Endometrial microvascular endothelial cells (primary cell): ENCODE measurements around the gene NCAPG2. TPM values are rescaled to one million over a fixed set of nuclear protein-coding genes. Genes with fewer than 3 reads are reported as not detected.
"Not testable (repeated sequence)": the region's sequence is repeated elsewhere in the genome, so short reads cannot be mapped to it uniquely, and the experiment has no call there.

ENCODE experiments used
- in situ Hi-C: cut with HindIII; loops from 2 replicates; pipeline ENCODE4 v1.10.0; 2017; ENCODE audit warnings: low sequenced_read_pairs, low pct_unique_long_range_greater_than_20kb; ENCODE audit errors: inconsistent ontology term
- total RNA-seq: library from RNA; depleted of rRNA; stranded (reverse); fragments of >200 nt; gene quantifications from one replicate; pipeline ENCODE4 v1.2.3, GENCODE V29; 2015; ENCODE audit errors: inconsistent ontology term

The NCAPG2 gene
- total RNA-seq, 1 donor from 2014 or later = 42.8 TPM

- in situ Hi-C loops = no loop called here
Measured at GRCh38 chr7:158685693-158686092, 18.9 kb downstream of the NCAPG2 start.

DNA sequence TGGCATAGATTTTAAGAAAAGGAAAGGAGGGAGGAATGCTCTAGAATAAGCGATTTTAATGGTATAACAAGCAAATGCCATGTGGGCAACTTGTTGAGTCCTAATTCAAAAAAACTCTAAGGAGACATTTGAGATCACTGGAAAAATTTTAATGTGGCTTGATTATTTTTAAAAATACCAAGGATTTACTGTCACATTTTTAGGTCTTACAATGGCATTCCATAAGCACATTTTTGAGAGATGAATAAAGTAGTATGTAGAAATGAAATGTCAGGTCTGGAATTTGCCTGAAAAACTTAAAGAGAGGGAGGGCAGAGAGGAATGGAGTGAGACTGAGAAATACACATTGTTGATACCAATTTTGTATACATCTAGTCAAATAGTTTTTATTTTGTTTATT lies 20.3 kb downstream of the NCAPG2 start:
- in situ Hi-C loops = no loop called here

DNA sequence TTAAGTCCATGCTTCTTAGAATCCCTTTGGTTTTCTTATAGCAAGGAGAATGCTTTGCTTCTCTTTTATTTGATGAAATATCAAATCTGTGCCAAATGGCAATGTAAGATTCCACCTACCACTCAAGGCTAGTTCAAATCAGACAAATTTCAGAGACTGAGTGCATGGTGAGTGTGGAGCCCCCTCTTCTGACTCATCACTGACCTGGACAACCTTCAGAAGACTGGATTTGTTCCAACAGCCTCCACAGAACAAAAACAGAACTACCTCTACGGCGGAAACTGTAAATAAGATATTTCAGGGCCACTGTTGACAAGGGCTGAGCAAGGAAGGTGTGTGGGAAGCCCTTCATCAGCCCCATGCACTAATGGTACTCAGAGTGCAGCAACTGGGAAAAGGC lies 21.1 kb downstream of the NCAPG2 start:
- in situ Hi-C loops = no loop called here

DNA sequence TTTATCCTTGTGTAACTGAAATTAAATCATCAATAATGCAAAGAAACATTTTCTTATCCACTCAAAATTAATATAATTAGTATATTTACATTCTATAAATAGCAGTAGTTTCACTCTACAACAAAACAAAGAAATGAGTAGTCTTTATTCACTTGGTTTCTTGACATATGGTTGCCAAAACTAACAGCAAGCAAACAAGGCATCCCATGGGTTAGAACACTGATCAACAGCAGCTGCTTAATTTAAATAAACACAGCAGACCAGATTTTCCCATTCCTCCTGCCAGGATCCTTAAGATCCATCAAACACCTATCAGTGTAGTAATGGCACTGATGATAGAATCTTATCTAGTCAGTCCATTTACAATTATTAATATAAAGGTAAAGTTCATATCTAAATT lies 22.1 kb downstream of the NCAPG2 start:
- in situ Hi-C loops = no loop called here

DNA sequence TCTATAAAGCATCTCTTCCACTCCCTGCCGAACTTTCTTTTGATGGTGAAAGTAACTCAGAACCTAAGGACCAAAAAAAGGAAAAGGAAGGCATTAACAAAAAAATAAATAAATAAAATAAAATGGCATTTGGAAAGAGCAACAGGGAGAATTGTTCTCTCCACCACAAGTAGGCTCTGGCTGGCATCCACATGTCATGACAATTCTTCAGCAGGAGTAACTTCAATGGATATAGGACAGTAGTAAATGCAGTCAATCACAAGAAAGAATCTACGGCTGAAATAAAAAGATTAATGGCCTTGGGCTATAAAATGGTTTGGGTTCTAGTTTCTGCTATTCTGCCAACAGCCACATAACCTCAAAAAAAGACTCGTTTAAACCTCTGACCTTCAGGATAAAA lies 23.9 kb downstream of the NCAPG2 start:
- in situ Hi-C loops = no loop called here

DNA sequence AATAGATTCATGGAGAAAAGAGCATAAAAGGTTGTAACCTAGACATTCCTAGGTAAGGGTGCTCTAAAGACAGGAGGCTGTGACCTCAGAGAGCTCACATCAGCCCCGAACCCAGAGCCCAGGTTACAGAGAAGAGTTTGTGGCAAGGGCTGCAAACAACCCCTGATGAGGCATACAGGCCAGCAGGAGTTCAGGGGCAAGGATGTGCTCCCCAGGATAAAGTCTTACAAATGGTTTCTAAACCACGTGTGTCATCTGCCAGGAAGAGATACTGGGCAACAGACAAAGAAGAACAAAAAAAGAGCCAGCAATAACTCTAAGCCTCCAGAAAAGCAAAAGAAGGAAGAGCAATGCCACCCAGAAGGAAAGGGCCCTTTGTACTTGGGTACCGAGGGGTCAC lies 27.7 kb downstream of the NCAPG2 start:
- in situ Hi-C loops = no loop called here

DNA sequence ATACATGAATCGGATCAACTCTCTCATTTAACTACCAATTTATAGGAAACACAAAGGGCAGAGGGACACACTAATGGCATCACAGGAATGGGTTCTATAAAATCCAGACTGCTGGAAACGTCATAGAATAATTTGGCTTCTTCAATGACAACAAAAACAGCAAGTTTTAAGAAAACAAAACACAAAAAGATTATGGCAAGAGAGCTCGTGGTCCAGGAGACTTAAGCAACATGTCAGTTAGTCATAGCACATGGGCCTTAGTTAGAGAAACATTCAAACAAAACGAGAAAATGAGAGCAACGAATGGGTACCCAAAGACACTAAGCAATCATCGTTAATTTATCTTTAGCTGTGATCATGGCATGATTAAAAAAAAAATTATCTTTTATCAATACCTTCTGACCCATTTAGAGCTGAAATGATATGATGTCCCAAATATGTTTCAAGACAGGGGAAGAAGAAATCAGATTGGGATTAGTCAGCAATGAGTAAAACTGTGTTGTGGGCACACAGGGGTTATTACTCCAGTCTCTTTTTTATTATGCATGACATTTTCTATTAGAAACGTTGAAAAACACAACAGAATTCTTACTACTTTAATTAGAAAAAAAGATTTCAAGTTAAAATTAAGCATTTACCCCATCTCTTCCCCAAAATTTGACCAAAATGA lies 28.3 kb downstream of the NCAPG2 start:
- in situ Hi-C loops = no loop called here

- in situ Hi-C loops = no loop called here
Measured at GRCh38 chr7:158672975-158673374, 31.6 kb downstream of the NCAPG2 start.

DNA sequence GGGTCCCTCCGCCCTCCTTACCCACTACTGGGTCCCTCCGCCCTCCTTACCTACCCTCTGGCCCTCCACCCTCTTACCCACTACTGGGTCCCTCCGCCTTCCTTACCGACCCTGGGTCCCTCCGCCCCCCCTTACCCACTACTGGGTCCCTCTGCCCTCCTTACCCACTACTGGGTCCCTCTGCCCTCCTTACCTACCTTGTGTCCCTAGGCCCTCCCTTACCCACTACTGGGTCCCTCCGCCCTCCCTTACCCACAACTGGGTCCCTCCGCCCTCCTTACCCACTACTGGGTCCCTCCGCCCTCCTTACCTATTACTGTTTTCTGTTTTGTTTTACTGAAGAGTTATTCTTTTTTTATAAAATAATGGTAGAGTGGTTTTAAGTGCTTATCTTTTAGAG lies 36.5 kb downstream of the NCAPG2 start:
- in situ Hi-C loops = not testable (repeated sequence)

DNA sequence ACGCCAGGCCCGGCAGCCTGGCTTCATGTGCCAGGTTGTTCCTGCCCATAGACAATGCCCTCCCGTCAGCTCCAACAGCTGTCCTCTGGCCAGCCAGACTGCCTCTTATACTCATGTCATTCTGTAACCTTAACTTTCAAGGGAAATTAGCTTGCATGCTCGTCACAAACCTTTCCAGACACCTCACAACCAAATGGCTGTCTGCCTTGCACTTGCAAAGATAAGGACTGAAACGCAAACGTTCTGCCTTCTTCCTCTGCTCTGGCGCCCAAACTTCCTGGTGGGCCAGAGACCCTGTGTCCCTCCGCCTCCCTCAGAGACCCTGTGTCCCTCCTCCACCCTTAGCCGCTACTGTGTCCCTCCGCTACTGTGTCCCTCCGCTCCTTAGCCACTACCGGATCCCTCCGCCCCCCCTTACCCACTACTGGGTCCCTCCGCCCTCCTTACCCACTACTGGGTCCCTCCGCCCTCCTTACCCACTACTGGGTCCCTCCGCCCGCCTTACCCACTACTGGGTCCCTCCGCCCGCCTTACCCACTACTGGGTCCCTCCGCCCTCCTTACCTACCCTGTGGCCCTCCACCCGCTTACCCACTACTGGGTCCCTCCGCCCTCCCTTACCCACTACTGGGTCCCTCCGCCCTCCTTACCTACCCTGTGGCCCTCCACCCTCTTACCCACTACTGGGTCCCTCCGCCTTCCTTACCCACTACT lies 37.5 kb downstream of the NCAPG2 start:
- in situ Hi-C loops = not testable (repeated sequence)

DNA sequence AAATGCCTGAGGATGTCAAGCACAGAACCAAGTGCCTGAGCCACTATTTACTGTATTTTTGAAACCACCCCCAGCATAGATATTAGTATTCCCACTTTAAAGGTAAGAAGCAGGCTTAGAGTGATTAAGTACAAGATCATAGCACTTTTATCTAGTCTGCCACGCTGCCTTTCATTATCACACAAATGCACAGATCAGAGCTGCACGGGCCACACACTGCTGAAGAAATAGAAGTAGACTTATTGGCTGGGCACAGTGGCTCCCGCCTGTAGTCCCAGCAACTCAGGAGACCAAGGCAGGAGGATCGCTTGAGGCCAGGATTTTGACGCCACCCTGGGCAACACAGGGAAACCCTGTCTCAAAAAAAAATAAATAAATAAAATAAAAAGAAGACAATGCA lies 38.2 kb downstream of the NCAPG2 start:
- in situ Hi-C loops = no loop called here

GRCh38 chr7:158664406-158664805 lies 40.2 kb downstream of the NCAPG2 start:
- in situ Hi-C loops = no loop called here

DNA sequence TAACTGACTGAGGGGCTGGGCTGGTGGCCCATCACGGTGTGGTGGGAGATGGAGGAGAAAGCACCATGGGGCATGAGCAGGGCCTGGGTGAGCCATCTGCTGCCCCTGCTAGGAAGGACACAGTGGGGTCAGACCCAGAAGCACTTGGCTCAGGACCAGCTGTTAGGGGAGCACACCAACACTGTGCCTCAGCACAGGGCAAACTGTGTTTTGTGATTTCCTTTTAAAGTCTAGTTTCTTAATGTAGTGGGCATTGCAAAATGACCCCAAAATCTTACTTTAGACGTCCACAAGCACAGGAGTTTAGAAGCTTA lies 41.2 kb downstream of the NCAPG2 start:
- in situ Hi-C loops = no loop called here

DNA sequence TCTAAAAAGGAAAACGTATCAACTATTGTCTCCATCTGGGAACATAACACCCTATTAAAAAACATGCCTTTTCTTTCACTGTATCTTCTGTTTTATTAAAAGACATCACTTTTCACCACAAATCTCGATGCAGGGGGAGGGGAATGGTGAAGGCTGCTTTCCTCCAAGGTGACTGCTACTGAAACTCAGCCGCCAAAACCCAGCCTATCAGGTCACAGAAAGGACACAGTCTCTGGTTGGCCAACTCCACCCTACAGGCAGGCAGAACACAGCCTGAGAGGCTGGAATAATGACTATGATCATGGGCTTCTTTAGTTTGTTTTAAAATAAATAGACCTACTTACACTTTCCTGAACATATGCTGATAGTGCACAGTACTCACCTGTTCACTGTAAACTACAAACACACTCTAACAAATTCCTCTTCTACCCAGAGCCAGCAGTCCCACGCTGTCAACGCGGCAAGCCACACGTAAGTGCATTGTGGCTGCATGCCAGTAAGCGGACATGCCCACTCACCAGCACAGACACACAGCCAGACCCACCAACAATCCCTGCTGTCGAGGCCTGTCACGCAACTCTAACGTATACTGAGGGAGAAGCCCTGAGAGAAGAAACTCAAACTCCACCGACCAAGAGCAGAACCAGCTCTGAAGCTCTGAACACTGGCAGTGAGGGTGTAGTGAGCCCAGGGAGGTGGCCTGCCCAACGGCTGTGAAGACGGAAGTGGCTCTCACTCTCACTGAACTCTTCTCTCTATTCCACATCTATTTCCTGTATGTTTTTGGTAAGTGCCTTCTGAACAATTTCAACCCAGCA lies 41.8 kb downstream of the NCAPG2 start:
- in situ Hi-C loops = no loop called here

DNA sequence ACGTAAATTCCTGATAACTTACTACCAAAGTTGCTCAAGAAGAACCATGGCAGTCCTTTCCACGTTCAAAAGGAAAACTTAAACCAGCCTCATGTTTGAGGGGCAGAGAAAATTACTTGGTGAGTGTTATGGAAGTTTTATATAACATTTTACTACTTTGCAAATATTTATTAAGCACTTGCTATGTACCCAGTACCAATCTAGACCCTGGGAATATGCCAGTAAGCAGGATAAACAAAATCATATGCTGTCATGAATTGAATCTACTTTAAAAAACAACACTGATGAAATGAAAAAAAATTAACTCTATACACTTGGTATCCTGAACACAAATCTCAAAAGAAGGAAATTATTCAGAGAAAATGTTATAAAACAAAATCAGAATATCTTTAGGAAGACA lies 46.1 kb downstream of the NCAPG2 start:
- in situ Hi-C loops = no loop called here

DNA sequence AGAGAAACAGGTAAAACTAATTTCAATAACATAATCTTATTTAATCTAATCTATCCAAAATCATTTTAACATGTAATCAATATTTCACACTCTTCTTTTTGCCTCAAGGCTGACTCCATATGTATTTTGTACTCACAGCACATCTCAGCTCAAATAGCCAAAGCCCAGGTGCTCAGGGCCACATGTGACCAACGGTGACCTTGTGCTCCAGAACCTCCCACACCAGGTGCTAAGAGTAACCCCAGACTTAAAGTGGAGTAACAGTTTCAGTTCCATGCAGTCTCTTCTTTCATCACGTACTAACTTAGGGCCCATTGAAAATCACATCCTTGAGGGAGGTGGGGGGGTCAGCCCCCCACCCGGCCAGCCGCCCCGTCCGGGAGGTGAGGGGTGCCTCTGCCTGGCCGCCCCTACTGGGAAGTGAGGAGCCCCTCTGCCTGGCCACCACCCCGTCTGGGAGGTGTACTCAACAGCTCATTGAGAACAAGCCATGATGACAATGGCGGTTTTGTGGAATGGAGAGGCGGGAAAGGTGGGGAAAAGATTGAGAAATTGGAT lies 47.3 kb downstream of the NCAPG2 start:
- in situ Hi-C loops = no loop called here

DNA sequence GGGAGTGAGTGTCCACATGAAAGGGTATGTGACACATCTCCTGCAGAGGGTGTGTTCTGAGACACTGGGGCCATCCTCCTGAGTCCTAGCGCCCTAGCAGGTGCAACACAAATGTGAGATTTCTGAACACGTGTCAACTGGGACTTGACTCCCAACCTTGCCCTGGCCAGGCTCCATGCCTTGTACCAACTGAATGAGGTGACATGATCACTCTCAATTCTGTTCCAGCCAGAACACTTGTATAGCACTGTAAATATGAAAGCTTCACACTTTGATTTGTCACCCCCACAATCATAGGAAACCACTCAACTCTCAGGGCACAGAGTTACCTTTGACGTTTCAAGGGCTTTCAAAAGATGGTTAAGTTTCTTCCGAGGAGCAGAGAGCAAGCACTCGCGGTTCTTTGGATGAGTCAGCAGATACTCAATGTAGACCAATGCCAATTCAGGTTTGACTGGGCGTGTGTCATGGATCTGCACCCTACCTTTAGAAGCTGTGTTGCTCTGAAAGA lies 48.6 kb downstream of the NCAPG2 start:
- in situ Hi-C loops = no loop called here

- in situ Hi-C loops = no loop called here
Measured at GRCh38 chr7:158655507-158655906, 49.1 kb downstream of the NCAPG2 start.

DNA sequence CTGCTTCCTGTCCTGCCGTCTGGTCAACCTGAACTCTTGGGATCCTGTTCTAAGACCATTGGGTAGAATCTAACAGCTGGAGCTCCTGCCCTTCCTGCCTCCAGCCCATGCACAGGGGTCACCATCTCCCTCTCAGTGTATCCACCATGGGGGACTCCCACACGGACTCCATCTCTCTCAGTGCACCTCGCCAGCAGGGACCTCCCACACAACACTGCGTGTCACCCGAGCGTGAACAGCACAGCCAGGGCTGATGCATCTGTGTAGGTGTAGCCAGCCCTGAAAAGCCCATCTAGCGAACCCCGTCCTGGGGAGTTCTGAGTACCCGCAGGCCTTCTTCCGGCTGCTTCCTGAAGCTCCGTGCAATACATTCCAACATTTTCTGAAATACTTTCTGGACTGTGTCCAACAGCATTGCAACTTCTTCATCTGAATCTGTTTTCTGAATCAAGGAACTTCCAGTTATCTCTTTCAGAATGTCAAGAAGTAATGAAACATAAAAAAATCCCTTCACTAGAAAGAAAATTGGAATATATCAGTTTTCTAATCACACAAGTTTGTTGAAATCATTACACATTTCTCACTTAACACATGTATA lies 52.5 kb downstream of the NCAPG2 start:
- in situ Hi-C loops = no loop called here
